Urinary bladder (tissue), 4 donors: Measurements from ENCODE around the gene IAPP. TPM values are rescaled to one million over a fixed set of nuclear protein-coding genes. Genes with fewer than 3 reads are reported as not detected.
"Not testable (repeated sequence)": the region's sequence is repeated elsewhere in the genome, so short reads cannot be mapped to it uniquely, and the experiment has no call there.

Source experiments
- DNase-seq: peaks from one replicate; pipeline ENCODE4 v3.0.0-alpha.2; 2015; ENCODE audit errors: extremely low spot score
- H3K27ac ChIP-seq: one replicate; pipeline ENCODE4 v1.5.1; 2013; ENCODE audit warnings: low read depth, mild to moderate bottlenecking, moderate library complexity
- H3K36me3 ChIP-seq: one replicate; pipeline ENCODE4 v1.6.1; 2013; ENCODE audit warnings: mild to moderate bottlenecking, moderate library complexity; ENCODE audit not compliant: insufficient read depth
- H3K4me1 ChIP-seq: one replicate; pipeline ENCODE4 v1.6.1; 2013; ENCODE audit warnings: mild to moderate bottlenecking, moderate library complexity; ENCODE audit not compliant: insufficient read depth
- H3K4me3 ChIP-seq: one replicate; pipeline ENCODE4 v1.5.1; 2013; ENCODE audit warnings: low read depth, low read length
- WGBS: extraction: QIAGEN DNeasy Blood & Tissue Kit; methylation state at CpG from one replicate; pipeline ENCODE4 v1.1.7; 2013; 5-methylcytosine and 5-hydroxymethylcytosine counted together
- polyA plus RNA-seq: library from polyadenylated mRNA; stranded (reverse); fragments of 200-250 nt; gene quantifications from one replicate; pipeline ENCODE4 v1.2.3, GENCODE V29; 2013
- total RNA-seq: library from RNA; depleted of rRNA; stranded (reverse); fragments of >200 nt; gene quantifications from one replicate; pipeline ENCODE4 v1.2.3, GENCODE V29; 2014
- donor health status: healthy with polysubstance abuse.
- donor health status: healthy.

The IAPP gene
- total and polyA plus RNA-seq, 2 donors, result not detected

GRCh38 chr12:21350975-21351374, 21.7 kb upstream of the IAPP start:
- H3K4me1 ChIP-seq, result no peaks in the 10 kb centered on the region
- WGBS, result 42% methylated on average over 1 of the region's 1 CpG
- no peak for DNase-seq
- H3K36me3 ChIP-seq, result no peaks in the 10 kb centered on the region
- no peak overlapping the region for H3K4me3 ChIP-seq
- no peak overlapping the region for H3K27ac ChIP-seq

GRCh38 chr12:21353487-21353886, 19.2 kb upstream of the IAPP start:
- 27% methylated on average over 1 of the region's 1 CpG for WGBS
- no peaks in the 10 kb centered on the region for H3K36me3 ChIP-seq
- H3K27ac ChIP-seq, result no peak overlapping the region
- no peak for DNase-seq
- no peak overlapping the region for H3K4me3 ChIP-seq
- H3K4me1 ChIP-seq, result no peaks in the 10 kb centered on the region

- WGBS, result 77% methylated on average over 4 of the region's 4 CpGs
- no peak for DNase-seq
- no peaks in the 10 kb centered on the region for H3K4me1 ChIP-seq
Measured at GRCh38 chr12:21353948-21354347, 18.8 kb upstream of the IAPP start.

GRCh38 chr12:21354641-21355040, 18.1 kb upstream of the IAPP start:
- no peaks in the 10 kb centered on the region for H3K4me1 ChIP-seq

More at GRCh38 chr12:21353948-21354347, 18.8 kb upstream of the IAPP start:
- no peaks in the 10 kb centered on the region for H3K36me3 ChIP-seq
- no peak overlapping the region for H3K27ac ChIP-seq
- H3K4me3 ChIP-seq, result no peak overlapping the region

GRCh38 chr12:21360632-21361031, 12.1 kb upstream of the IAPP start:
- H3K36me3 ChIP-seq, H3K4me3 ChIP-seq, H3K27ac ChIP-seq, DNase-seq, H3K4me1 ChIP-seq: not testable (repeated sequence)
- 83% methylated on average over 10 of the region's 10 CpGs for WGBS

More at GRCh38 chr12:21354641-21355040, 18.1 kb upstream of the IAPP start:
- Histone ChIP-seq H3K27ac (no peak overlapping the region), H3K4me3 (no peak overlapping the region), H3K36me3 (no peaks in the 10 kb centered on the region)
- no peak for DNase-seq
- 80% methylated on average over 1 of the region's 1 CpG for WGBS

- no peak overlapping the region for H3K27ac ChIP-seq
- no peaks in the 10 kb centered on the region for H3K4me1 ChIP-seq
- no peaks in the 10 kb centered on the region for H3K36me3 ChIP-seq
- H3K4me3 ChIP-seq, result no peak overlapping the region
- 29% methylated on average over 4 of the region's 4 CpGs for WGBS
- DNase-seq, result no peak
Measured at GRCh38 chr12:21369141-21369980, 3.3 kb upstream of the IAPP start.

GRCh38 chr12:21370845-21371449, 1.8 kb upstream of the IAPP start:
- Histone ChIP-seq H3K4me1 (no peaks in the 10 kb centered on the region), H3K36me3 (no peaks in the 10 kb centered on the region), H3K27ac (no peak overlapping the region), H3K4me3 (no peak overlapping the region)
- WGBS, result 81% methylated on average over 7 of the region's 7 CpGs
- no peak for DNase-seq

GRCh38 chr12:21379218-21379617, 6.5 kb downstream of the IAPP start:
- no peak overlapping the region for H3K27ac ChIP-seq
- 79% methylated on average over 3 of the region's 3 CpGs for WGBS
- no peak for DNase-seq
- no peaks in the 10 kb centered on the region for H3K4me1 ChIP-seq
- H3K36me3 ChIP-seq, result no peaks in the 10 kb centered on the region
- H3K4me3 ChIP-seq, result no peak overlapping the region

- not testable (repeated sequence) for DNase-seq, H3K4me1 ChIP-seq, H3K4me3 ChIP-seq, H3K27ac ChIP-seq, H3K36me3 ChIP-seq
- WGBS, result 93% methylated on average over 5 of the region's 5 CpGs
Measured at GRCh38 chr12:21381320-21381719, 8.6 kb downstream of the IAPP start.

- no peak for DNase-seq
- H3K36me3 ChIP-seq, result no peaks in the 10 kb centered on the region
- no peak overlapping the region for H3K27ac ChIP-seq
- no peaks in the 10 kb centered on the region for H3K4me1 ChIP-seq
- no peak overlapping the region for H3K4me3 ChIP-seq
- 35% methylated on average over 2 of the region's 2 CpGs for WGBS
Measured at GRCh38 chr12:21384261-21384660, 11.6 kb downstream of the IAPP start.

- H3K4me1 ChIP-seq, result no peaks in the 10 kb centered on the region
- 88% methylated on average over 3 of the region's 3 CpGs for WGBS
- H3K36me3 ChIP-seq, result no peaks in the 10 kb centered on the region
- H3K27ac ChIP-seq, result no peak overlapping the region
- no peak overlapping the region for H3K4me3 ChIP-seq
- DNase-seq, result no peak
Measured at GRCh38 chr12:21387174-21387573, 14.5 kb downstream of the IAPP start.

- Histone ChIP-seq H3K4me1 (no peaks in the 10 kb centered on the region), H3K4me3 (no peak overlapping the region), H3K36me3 (no peaks in the 10 kb centered on the region), H3K27ac (no peak overlapping the region)
- 33% methylated on average over 1 of the region's 1 CpG for WGBS
- DNase-seq, result no peak
Measured at GRCh38 chr12:21392384-21392783, 19.7 kb downstream of the IAPP start.

- H3K4me3 ChIP-seq, H3K4me1 ChIP-seq, DNase-seq, H3K27ac ChIP-seq, H3K36me3 ChIP-seq: not testable (repeated sequence)
- 87% methylated on average over 28 of the region's 28 CpGs for WGBS
Measured at GRCh38 chr12:21394828-21395626, 22.3 kb downstream of the IAPP start.
